Erythroblast (primary cell): ENCODE measurements around the gene BLACAT1.
"Not testable (repeated sequence)": the region's sequence is repeated elsewhere in the genome, so short reads cannot be mapped to it uniquely, and the experiment has no call there.

ENCODE experiments used
- DNase-seq, 2 experiments: peaks; one replicate each; lab custom pipeline; 2025; lab: John Stamatoyannopoulos, UW
- GATA1 ChIP-seq: IDR thresholded peaks from 2 replicates; pipeline ENCODE4 v1.6.1; 2011; ENCODE audit warnings: low read depth, mild to moderate bottlenecking, control low read depth, low read length, moderate library complexity
- POLR2A ChIP-seq: IDR thresholded peaks from 2 replicates; pipeline ENCODE4 v1.6.1; 2011; ENCODE audit warnings: mild to moderate bottlenecking, low read length

Gene BLACAT1

DNA sequence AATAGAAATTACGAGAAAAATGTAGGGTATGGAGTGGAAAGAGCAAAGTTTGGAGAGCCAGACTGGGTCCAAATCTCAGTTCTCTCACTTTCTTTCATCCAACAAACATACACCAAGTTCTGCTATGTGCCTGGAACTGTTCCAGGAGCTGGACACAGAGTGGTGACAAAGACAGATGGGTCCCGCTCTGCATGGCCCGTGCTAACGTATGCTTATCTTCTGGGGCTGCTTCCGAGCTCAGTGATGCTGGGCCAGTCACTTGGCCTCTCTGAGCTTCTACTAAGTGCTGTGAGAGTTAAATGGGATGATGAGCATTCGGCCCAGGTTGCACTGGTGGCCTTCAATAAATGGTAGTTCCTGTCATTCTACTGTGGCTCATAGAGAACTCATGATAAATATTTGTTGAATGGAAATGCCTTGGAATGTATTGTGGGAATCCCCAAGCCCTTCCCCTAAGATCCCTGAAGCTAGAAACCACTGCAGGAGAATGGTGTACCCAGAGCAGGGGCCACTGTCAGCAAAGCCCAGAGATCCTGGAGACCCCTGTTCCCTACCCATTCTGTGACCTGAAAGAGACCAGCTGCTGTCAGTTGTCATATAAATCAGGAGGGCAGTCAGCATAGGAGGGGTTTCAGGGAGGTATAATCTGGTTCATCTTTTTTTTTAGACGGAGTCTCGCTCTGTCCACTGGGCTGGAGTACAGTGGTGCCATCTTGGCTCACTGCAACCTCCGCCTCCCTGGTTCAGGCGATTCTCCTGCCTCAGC lies 37.8 kb downstream of the BLACAT1 start:
- TF ChIP-seq GATA1 = no peak
- no peak for TF ChIP-seq POLR2A
- DNase-seq = no peak

DNA sequence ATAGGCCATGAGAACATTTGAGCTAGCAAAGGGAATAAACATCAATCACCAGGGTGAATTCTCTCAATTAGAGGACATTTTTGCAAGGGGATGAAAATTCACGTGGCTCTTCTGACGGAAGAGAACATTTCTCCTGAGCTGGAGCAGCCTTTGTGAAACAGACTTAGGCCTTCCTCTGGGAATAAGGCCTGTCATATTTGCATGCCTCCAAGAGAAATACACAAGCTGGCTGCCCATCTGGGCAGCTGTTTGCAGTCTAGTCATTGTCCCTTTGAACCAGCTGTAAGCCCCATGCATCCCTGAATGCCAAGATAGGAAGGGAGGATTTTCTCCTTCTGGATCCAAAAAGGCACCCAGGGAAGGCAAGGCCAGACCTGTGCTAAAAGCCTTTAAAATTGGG lies 39.5 kb downstream of the BLACAT1 start:
- TF ChIP-seq GATA1 = no peak
- no peak for TF ChIP-seq POLR2A
- no peak for DNase-seq

DNA sequence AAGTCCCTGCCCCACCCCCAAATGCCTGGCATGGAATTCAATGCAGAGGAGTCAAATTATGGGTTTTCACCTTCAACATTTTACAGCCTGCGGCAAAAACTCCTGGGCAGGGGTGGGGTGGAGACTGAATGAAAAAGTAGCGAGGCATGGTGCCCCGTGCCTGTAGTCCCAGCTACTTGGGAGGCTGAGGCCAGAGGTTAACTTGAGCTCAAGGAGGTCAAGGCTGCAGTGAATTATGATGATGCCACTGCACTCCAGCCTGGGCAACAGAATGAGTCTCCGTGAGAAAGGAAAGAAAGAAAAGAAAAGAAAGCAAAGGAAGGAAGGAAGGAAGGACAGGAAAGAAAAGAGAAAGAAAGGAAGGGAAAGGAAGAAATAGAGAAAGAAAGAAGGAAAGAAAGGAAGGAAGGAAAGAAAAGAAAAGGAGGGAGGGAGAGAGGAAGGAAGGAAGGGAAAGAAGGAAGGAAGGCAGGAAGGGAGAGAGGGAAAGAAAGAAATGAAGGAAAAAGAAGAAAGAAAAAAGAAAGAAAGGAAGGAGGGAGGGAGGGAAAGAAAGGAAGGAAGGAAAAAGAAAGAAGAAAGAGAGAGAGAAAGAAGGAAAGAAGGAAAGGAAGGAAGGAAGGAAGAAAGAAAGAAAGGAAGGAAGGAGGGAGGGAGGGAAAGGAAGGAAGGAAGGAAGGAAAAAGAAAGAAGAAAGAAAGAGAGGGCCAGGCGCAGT lies 45.1 kb downstream of the BLACAT1 start:
- no peak for DNase-seq
- no peak for TF ChIP-seq POLR2A
- no peak for TF ChIP-seq GATA1

DNA sequence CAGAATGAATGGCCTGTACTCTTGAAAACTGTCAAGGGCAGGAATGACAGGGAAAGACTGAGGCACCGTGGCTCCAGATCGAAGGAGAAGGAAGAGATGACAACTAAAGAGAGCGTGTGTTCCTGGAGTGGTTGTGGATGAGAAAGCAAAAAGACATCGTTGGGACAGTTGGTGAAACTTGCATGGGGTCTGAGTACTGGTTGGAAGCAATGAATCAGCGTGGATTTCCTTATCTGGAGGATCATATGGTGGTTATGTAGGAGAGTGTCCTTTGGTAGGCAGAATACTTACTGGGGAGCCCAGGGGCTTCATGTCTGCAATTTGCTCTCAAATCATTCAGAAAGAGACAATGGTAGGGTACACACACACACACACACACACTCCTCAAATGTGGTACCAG lies 47.9 kb downstream of the BLACAT1 start:
- no peak for DNase-seq
- TF ChIP-seq POLR2A (no peak), GATA1 (no peak)

DNA sequence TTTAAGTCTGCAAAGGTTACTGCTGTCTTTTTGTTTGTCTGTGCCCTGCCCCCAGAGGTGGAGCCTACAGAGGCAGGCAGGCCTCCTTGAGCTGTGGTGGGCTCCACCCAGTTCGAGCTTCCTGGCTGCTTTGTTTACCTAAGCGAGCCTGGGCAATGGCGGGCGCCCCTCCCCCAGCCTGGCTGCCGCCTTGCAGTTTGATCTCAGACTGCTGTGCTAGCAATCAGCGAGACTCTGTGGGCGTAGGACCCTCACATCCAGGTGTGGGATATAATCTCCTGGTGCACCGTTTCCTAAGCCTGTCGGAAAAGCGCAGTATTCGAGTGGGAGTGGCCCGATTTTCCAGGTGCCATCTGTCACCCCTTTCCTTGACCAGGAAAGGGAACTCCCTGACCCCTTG lies 49.6 kb downstream of the BLACAT1 start:
- DNase-seq = not testable (repeated sequence)
